HAP-1 (cell line): ENCODE data around the gene CLPTM1L.
"Not testable (repeated sequence)": the region's sequence is repeated elsewhere in the genome, so short reads cannot be mapped to it uniquely, and the experiment has no call there.

Experiments used
- DNase-seq, 2 experiments: peaks; one replicate each; pipeline ENCODE4 v3.0.0-alpha.2; 2016 to 2020; ENCODE audit warnings: low spot score in 2 of 2
- H3K27me3 ChIP-seq: fragments of 250-450 bp; sonication (Bioruptor Pico); 2 replicates; pipeline ENCODE4 v1.5.1; 2020; ENCODE audit warnings: low read depth, mild to moderate bottlenecking, moderate library complexity
- H3K36me3 ChIP-seq: fragments of 250-450 bp; sonication (Bioruptor Pico); replicated peaks from 2 replicates; pipeline ENCODE4 v1.5.1; 2020; ENCODE audit warnings: mild to moderate bottlenecking
- H3K4me1 ChIP-seq: fragments of 250-450 bp; sonication (Bioruptor Pico); 2 replicates; pipeline ENCODE4 v1.5.1; 2020; ENCODE audit warnings: mild to moderate bottlenecking
- H3K4me3 ChIP-seq: fragments of 250-450 bp; sonication (Bioruptor Pico); 2 replicates; pipeline ENCODE4 v1.5.1; 2020; ENCODE audit warnings: mild to moderate bottlenecking, moderate library complexity
- H3K9me3 ChIP-seq: fragments of 250-450 bp; sonication (Bioruptor Pico); 2 replicates; pipeline ENCODE4 v1.5.1; 2020; ENCODE audit warnings: mild to moderate bottlenecking, moderate library complexity
- in situ Hi-C: fragments of 300-500 bp; cut with MboI; formaldehyde crosslinking; loops from 3 replicates; pipeline ENCODE4 v1.14.3; 2020; ENCODE audit warnings: low sequenced_read_pairs, inconsistent platforms, mixed read lengths

CLPTM1L gene

DNA sequence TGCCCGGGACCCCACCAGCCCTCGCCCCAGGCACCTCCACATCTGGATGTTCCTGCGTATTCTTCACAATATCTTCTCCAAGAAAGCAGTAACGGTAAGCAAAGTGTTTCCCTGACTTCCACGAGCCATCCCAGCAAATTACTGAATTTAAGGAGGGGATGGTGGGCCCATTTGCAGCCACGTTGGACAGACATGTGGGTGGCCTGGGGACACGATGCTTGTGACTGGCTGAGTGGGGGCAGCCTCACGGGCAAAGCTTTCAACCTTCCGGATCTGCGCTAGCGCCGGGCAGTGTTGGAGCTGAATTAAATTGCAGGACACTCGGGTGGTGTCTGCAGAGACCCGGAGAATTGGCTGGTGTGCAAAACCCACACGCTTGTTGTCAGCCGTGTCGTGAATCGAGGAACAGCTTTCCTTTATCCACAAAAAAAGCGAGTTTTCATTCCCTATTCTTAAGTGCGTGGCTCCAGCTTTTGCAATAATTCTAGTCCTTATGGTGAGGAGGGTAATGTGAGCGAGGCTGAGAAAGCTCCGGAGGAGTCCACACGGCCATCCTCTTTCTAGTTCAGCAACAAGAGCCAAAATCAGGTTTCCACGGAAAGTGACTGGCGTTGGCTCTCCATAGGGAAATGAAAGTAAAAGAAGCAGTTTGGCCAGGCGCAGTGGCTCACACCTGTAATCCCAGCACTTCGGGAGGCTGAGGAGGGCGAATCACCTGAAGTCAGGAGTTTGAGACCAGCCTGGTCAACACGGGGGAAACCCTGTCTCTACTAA, 17.5 kb upstream of the CLPTM1L start:
- Histone ChIP-seq H3K27me3 (peaks cover 20% of the 10 kb centered on the region), H3K4me1 (no peaks in the 10 kb centered on the region), H3K9me3 (no peaks in the 10 kb centered on the region), H3K4me3 (no peak overlapping the region), H3K36me3 (no peaks in the 10 kb centered on the region)
- DNase-seq: peak in 1 of 2 experiments; percentile 5
- in situ Hi-C loops: no loop called here

DNA sequence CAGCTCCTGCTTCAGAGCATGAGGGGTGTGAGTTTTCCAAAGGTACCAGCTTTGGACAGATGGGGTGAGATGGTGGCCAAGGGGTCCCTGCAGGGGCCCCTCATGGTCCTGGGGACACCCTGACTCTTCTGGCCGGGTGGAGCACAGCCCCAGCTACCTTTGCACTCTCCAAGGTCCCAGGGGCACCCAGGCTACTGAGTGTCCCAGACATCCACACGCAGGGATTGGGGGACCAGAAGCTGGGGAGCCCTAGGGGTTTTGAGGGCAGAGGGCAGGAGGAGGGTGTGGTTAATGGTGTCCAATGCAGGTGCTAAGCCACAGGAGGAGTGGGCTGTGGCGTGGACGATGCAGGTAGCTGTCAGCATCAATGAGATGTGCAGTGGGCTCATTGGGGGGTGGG, 16.0 kb upstream of the CLPTM1L start:
- Histone ChIP-seq H3K36me3 (no peaks in the 10 kb centered on the region), H3K4me1 (no peaks in the 10 kb centered on the region), H3K27me3 (peaks cover 20% of the 10 kb centered on the region), H3K4me3 (no peak overlapping the region), H3K9me3 (no peaks in the 10 kb centered on the region)
- DNase-seq: peak in 1 of 2 experiments; percentile 4
- in situ Hi-C loops: no loop called here

DNA sequence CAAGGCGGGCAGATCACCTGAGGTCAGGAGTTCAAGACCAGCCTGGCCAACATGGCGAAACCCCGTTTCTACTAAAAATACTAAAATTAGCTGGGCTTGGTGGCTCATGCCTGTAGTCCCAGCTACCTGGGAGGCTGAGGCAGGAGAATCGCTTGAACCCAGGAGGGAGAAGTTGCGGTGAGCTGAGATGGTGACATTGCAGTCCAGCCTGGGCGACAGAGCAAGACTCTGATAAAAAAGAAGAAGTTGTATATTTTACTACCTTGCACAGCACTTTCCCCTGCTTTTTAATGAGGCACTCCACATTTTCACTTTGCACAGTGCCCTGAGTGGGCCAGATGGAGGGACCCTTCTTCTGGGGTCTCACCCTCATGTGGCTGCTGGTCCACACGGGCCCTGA, 15.5 kb upstream of the CLPTM1L start:
- DNase-seq, H3K36me3 ChIP-seq, H3K4me1 ChIP-seq, H3K9me3 ChIP-seq, H3K4me3 ChIP-seq, in situ Hi-C loops: not testable (repeated sequence)
- H3K27me3 ChIP-seq: peaks cover 20% of the 10 kb centered on the region

DNA sequence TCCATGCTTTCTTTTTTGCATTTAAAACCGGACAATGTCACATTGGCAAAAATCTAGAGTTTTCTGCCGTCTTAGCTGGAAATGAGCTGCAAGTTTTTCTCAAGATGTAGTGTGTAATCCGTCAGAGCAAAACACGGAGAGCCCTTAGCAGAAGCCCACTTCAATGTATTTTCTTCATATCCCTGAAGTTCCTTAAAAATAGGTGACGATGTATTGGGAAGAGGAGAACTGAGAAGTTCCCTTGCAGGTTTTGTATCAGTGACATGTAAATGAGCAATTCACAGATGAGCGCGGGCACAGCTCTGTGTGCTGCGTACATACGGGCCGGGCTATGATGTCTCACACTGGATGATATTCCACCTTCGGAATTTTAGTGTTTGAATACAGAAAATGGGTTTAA, 14.8 kb upstream of the CLPTM1L start:
- H3K9me3 ChIP-seq: no peaks in the 10 kb centered on the region
- peaks cover 20% of the 10 kb centered on the region for H3K27me3 ChIP-seq

DNA sequence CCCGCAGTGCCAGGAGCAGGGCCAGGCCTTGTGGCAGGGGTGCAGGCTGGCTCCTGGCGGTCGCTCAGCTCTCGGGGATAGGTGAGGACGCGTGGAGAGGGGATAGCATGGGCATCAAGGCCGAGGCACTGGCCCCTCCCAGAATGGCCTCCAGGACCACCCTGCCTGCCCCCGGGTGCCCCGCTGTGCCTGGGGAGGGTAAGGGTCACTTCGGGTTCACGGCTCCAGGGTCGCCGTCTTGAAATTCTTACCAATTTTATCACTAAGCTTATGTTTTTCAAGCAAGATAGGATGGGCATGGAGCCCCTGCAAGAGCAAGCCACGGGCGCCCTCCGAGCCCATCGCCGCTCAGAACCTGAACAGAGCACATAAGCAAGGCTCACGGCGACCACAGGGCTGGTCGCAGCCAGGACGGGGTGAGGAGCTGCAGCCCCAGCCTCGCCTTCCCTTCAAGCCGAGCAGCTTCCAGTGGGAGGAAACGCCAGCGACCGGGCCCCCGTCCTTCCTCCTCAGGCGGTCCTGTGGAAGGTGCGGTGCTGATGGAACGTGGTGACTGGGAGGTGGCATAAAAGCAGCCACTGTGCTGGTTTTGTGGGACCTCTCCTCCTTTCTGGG, 14.2 kb upstream of the CLPTM1L start:
- Histone ChIP-seq H3K36me3 (no peaks in the 10 kb centered on the region), H3K9me3 (no peaks in the 10 kb centered on the region), H3K4me3 (no peak overlapping the region), H3K27me3 (peaks cover 14% of the 10 kb centered on the region), H3K4me1 (peaks cover 8% of the 10 kb centered on the region)
- in situ Hi-C loops: no loop called here
- peak in 1 of 2 experiments; percentile 4 for DNase-seq

More for the DNA sequence above, 14.8 kb upstream of the CLPTM1L start:
- in situ Hi-C loops: no loop called here
- no peaks in the 10 kb centered on the region for H3K36me3 ChIP-seq
- H3K4me3 ChIP-seq: no peak overlapping the region
- DNase-seq: no peak
- peaks cover 7% of the 10 kb centered on the region for H3K4me1 ChIP-seq

DNA sequence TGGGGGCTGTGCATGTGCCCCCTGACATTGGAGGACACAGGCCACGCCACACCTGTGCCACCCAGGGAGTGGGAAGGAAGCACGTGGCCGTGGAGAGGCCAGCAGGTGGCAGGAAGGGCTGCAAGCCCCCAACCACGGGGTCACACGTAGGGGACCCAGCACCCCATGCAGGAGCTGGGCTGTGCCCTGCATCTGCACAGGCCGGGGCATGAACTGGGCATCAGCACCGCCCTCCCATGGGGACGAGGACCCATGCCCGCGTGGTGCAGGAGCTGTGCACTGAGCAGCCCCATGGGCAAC, 13.8 kb upstream of the CLPTM1L start:
- no peaks in the 10 kb centered on the region for H3K9me3 ChIP-seq
- peaks cover 11% of the 10 kb centered on the region for H3K27me3 ChIP-seq
- in situ Hi-C loops: no loop called here
- no peak overlapping the region for H3K4me3 ChIP-seq
- peaks cover 11% of the 10 kb centered on the region for H3K4me1 ChIP-seq
- no peaks in the 10 kb centered on the region for H3K36me3 ChIP-seq
- DNase-seq: no peak

DNA sequence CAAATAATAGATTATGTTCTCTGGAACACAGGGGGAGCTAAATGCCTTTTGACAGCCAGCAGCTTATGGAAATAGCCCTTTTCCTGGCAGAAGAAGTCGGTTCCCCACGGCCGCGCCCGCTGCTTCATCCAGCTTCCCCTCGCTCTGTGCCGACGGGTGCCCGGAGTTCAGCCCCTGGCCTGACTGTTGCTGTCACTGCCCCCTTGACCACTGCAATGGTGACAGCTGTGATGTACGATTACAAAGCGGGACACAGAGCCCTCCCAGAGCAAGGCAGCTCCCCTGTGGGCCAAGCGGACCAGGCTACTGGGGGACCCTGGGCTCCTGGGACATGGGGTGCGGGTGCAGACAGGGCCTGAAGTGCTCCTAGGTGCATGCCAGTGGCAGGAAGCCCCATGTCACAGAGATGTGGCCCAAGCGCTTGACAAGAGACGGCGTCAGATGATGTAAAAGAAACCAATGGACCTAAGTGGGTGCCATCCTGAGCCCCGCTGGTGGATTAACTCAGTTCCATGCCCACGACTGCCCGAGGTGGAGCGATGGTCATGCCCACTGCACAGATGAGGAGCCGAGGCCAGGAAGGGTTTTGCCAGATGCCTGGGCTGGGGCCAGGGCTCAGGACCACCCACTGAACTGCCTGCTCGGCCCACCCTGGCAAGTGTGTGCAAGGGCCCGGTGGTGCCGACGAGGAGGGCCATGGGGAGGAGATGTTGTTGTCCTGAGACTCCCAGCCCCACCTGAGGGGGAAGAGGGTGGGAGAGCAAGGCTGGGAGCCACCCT, 13.2 kb upstream of the CLPTM1L start:
- H3K27me3 ChIP-seq: peaks cover 5% of the 10 kb centered on the region; the same call in 1 of the 2 replicates

DNA sequence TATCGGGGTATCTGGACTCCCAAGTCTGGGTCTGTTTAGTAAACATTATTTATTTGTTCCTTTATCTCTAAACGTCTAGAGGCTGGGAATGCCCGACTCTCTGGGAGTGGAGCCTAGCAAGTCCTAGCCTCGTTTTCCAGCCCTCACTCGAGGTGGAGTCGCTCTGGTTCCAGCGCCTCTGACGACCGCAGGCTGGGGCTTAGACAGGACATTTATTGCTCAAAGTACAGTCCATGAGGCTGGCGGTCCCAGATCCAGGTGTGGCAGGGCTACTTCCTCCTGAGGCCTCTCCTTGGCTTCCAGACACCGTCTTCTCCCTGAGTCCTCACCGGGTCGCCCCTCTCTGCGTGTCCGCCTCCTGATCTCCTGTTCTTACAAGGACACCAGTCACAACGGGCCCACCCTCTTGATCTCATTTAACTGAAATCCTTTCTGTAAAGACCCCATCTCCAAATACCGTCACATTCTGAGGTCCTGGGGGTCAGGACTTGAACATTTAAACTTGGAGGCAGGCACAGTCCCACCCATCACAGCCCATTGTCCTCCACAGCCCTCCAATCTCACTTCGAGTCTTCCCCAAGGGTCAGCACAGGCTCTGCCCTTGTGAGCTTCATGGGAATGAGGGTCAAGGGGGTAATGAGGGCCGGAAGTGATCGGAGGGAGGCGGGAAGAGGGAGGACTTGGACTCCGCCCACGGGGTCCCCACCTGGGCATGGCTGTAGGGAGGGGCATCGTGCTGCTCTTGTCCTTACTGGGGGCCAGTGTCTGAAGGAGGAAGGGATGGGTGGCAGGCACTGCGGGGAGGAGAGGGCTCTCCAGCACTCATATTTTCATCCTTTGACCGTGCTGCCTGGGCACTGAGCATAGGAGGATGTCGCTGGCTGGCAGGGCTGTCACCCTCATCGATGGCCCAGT, 12.2 kb upstream of the CLPTM1L start:
- Histone ChIP-seq H3K9me3 (no peaks in the 10 kb centered on the region), H3K27me3 (no peaks in the 10 kb centered on the region), H3K36me3 (no peaks in the 10 kb centered on the region), H3K4me1 (peaks cover 11% of the 10 kb centered on the region), H3K4me3 (no peak overlapping the region)
- in situ Hi-C loops: no loop called here
- peak in 1 of 2 experiments; percentile 5 for DNase-seq

More for the DNA sequence above, 13.2 kb upstream of the CLPTM1L start:
- Histone ChIP-seq H3K4me1 (peaks cover 11% of the 10 kb centered on the region), H3K4me3 (no peak overlapping the region), H3K9me3 (no peaks in the 10 kb centered on the region), H3K36me3 (no peaks in the 10 kb centered on the region)
- in situ Hi-C loops: no loop called here
- peak in 1 of 2 experiments; percentile 6 for DNase-seq

DNA sequence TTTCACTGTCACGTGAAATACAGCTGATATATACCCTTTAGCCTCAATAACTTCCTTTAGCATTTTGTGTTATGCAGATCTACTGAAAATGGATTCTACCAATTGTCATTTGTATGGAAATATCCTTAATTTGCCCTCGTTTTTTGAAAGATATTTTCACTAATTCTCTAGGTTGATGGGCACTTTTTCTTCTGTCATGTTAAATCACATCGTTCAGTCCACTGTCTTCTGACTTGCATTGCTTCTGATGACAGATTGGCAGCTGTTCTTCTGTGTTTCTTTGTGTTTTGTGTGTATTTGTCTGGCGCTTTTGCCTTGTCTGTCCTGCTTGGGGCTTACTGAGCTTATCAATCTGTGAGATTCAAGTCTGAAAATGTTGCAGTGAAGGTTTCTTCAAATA, 9.7 kb upstream of the CLPTM1L start:
- Histone ChIP-seq H3K4me1 (peaks cover 11% of the 10 kb centered on the region), H3K9me3 (no peaks in the 10 kb centered on the region), H3K4me3 (no peak overlapping the region), H3K27me3 (no peaks in the 10 kb centered on the region), H3K36me3 (no peaks in the 10 kb centered on the region)
- in situ Hi-C loops: no loop called here
- peak; percentile 59 to 91 for DNase-seq

DNA sequence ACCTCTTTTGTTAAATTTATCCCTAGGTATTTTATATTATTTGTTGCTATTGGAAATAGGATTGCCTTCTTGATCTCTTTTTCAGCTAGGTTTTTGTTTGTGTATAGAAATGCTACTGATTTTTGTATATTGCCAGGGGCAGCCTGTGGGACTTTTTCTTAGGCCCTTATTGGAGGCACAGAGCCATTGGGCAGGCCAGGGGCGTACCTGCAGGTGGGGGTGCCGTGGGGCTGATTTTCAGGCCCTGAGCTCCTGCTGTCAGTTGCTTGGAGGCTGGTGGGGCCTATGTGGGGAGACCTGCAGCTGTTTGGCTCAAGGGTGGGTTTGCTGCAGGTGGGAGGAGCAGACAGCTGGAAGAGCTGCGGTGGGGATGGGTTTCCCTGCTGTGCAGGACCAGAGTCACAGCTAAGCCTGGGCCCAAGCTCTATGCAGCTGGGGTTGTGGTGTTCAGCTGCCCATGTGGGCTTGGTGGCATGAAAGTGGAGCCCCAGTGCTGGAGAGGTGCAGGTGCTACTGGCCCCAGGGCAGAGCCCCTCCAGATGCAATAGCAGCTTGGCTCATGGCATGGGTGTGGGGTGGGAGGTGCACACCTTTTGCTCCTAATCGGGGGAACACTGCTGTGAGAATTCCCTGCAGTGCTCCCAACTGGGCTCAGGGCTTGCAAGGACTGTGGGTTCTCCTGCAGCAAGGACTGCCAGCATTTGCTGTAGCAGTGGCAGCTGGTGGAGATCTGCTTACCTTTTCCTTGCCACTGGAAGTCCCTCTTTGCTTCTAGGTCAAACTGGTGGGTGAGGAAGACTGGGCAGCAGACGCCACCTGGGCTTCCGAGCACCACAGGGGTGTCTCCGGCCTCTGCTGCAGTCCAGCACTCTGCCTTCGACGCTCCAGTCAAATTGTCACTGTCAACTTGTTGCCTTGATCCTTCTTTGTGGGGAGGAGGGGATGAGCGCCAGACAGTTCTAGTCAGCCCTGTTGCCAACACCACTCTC, 7.6 kb upstream of the CLPTM1L start:
- no peaks in the 10 kb centered on the region for H3K27me3 ChIP-seq
- DNase-seq: peak in 1 of 2 experiments; percentile 6
- in situ Hi-C loops: no loop called here
- no peaks in the 10 kb centered on the region for H3K36me3 ChIP-seq
- no peak overlapping the region for H3K4me3 ChIP-seq
- peaks cover 11% of the 10 kb centered on the region for H3K4me1 ChIP-seq
- no peaks in the 10 kb centered on the region for H3K9me3 ChIP-seq

DNA sequence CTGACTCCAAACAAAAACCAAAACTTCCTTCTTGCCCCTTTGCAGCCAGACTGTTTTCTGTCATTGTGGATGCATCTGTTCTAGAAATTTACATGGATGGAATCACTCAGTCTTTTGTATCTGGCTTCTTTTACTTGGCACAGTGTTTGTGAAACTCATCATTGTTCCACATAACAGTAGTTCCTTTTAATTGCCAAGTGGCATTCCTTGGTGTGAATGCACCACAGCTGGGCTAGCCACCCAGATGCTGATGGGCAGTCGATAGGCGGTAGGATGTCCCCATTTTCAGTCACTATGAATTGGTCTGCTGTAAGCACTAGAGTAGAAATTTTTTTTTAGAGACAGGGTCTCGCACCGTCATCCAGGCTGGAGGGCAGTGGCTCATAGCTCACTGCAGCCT, 6.3 kb upstream of the CLPTM1L start:
- no peaks in the 10 kb centered on the region for H3K27me3 ChIP-seq
- no peak overlapping the region for H3K4me3 ChIP-seq
- in situ Hi-C loops: no loop called here
- H3K4me1 ChIP-seq: peaks cover 11% of the 10 kb centered on the region
- no peak for DNase-seq
- H3K9me3 ChIP-seq: no peaks in the 10 kb centered on the region
- no peaks in the 10 kb centered on the region for H3K36me3 ChIP-seq

DNA sequence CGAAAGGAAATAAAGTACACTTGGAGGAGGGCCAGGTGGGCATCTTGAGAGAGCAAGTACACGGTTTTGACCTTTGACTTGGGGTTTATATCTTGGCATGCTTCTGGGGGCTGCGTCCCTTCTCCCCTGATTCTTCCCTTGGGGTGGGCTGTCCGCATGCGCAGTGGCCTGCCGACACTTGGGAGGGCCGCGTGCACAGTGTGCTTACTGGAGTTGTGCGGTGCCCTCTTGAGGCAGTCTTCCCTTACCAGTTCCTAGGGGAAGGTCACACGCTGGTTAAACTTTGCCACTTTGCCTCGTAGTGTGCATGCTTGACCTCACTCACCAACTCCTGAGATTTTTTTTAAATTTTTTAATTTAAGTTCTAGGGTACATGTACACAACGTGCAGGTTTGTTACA, 4.3 kb upstream of the CLPTM1L start:
- no peak overlapping the region for H3K4me3 ChIP-seq
- H3K4me1 ChIP-seq: peaks cover 7% of the 10 kb centered on the region
- no peaks in the 10 kb centered on the region for H3K27me3 ChIP-seq
- DNase-seq: peak in 1 of 2 experiments; percentile 32
- in situ Hi-C loops: no loop called here
- no peaks in the 10 kb centered on the region for H3K9me3 ChIP-seq
- no peaks in the 10 kb centered on the region for H3K36me3 ChIP-seq
